K562 (cell line): ENCODE results near the gene DCDC2. TPM values are rescaled to one million over a fixed set of nuclear protein-coding genes. Genes with fewer than 3 reads are reported as not detected.

Experiments
- ATAC-seq: fragments of 200-7000 bp; cut with Tn5 transposase; 3 replicates; pipeline ENCODE4 v1.9.1; 2020; ENCODE audit warnings: moderate library complexity
- BruUV-seq: library from RNA; stranded (reverse); fragments of 400-500 nt; replicated peaks from 2 replicates; lab custom pipeline; 2021; lab: Mats Ljungman, UMichigan
- CTCF ChIA-PET: fragments of 300-600 bp; formaldehyde crosslinking; extraction: SDS; loops from one replicate; lab custom pipeline; 2021; ENCODE audit warnings: low intra/inter-chr PET ratio; lab: Yijun Ruan, JAX
- POLR2A ChIA-PET: fragments of 300-600, 350-650 bp; sonication (Branson Sonifier 250); formaldehyde crosslinking; extraction: SDS; loops from one replicate; lab custom pipeline; 2021; ENCODE audit warnings: antibody characterized with exemption, inconsistent platforms; lab: Yijun Ruan, JAX
- DNase-seq, 4 experiments: peaks; one replicate each; pipeline versions ENCODE4 v3.0.0 to v3.0.0-alpha.2; 2011 to 2018; ENCODE audit warnings: low spot score in 3 of 4, mixed read lengths in 3 of 4; ENCODE audit errors: extremely low read depth in 1 of 4
- FAIRE-seq: peaks from 2 replicates; lab custom pipeline; 2011; peaks lifted over from hg19 to GRCh38; lab: Jason Lieb, UNC
- H2AFZ ChIP-seq: 2 replicates; pipeline ENCODE4 v1.6.0; 2011; ENCODE audit warnings: low read depth, low read length, control low read depth, inconsistent platforms
- H3K27ac ChIP-seq: fragments of 200-600 bp; 3 replicates; pipeline ENCODE4 v1.8.0; 2011; ENCODE audit warnings: low read depth, mild to moderate bottlenecking, control low read depth, inconsistent platforms, low read length, moderate library complexity, mixed read lengths; ENCODE audit errors: extremely low read depth
- H3K27me3 ChIP-seq, 2 experiments: fragments of 300-600 bp in 1 of 2; 2 replicates in 1 of 2; 3 replicates in 1 of 2; pipeline versions ENCODE4 v1.6.0 to v1.8.0; 2011; ENCODE audit warnings: inconsistent platforms in 2 of 2, low read length in 2 of 2, mild to moderate bottlenecking in 1 of 2, mixed read lengths in 1 of 2, moderate library complexity in 1 of 2; ENCODE audit not compliant: control insufficient read depth in 2 of 2, insufficient read depth in 2 of 2
- H3K36me3 ChIP-seq: fragments of 300-600 bp; 3 replicates; pipeline ENCODE4 v1.8.0; 2011; ENCODE audit warnings: mild to moderate bottlenecking, low read length, inconsistent platforms; ENCODE audit not compliant: control insufficient read depth, insufficient read depth
- H3K4me1 ChIP-seq, 2 experiments: fragments of 200-600 bp in 1 of 2; replicated peaks in 1 of 2; 2 replicates in 1 of 2; 3 replicates in 1 of 2; pipeline versions ENCODE4 v1.5.1 to v1.8.0; 2011; ENCODE audit warnings: inconsistent platforms in 2 of 2, low read length in 2 of 2, mild to moderate bottlenecking in 1 of 2, mixed read lengths in 1 of 2, moderate library complexity in 1 of 2; ENCODE audit not compliant: control insufficient read depth in 2 of 2, insufficient read depth in 2 of 2
- H3K4me2 ChIP-seq: 2 replicates; pipeline ENCODE4 v1.6.1; 2011; ENCODE audit warnings: low read length, control low read depth, inconsistent platforms, mixed read lengths; ENCODE audit not compliant: insufficient read depth
- H3K4me3 ChIP-seq: fragments of 200-600 bp; sonication (generic), shearing (Covaris generic); 2 replicates; pipeline ENCODE4 v1.5.1; 2016; ENCODE audit warnings: control low read depth, inconsistent platforms
- H3K79me2 ChIP-seq: fragments of 200-600 bp; 3 replicates; pipeline ENCODE4 v1.8.0; 2011; ENCODE audit warnings: low read length, inconsistent platforms; ENCODE audit not compliant: control insufficient read depth, insufficient read depth
- H3K9ac ChIP-seq, 2 experiments: 2 replicates each; pipeline versions ENCODE4 v1.6.0 to v1.6.1; 2011; ENCODE audit warnings: low read depth in 2 of 2, low read length in 2 of 2, control low read depth in 1 of 2, inconsistent platforms in 1 of 2, mild to moderate bottlenecking in 1 of 2, mixed read lengths in 1 of 2; ENCODE audit not compliant: insufficient read depth in 1 of 2
- H3K9me1 ChIP-seq: one replicate; pipeline ENCODE4 v1.6.0; 2011; ENCODE audit warnings: inconsistent platforms, mild to moderate bottlenecking, low read length, moderate library complexity; ENCODE audit not compliant: control insufficient read depth, insufficient read depth
- H3K9me3 ChIP-seq: replicated peaks from 2 replicates; pipeline ENCODE4 v1.5.1; 2011; ENCODE audit warnings: low read depth, low read length, inconsistent platforms; ENCODE audit not compliant: control insufficient read depth, insufficient read depth
- H4K20me1 ChIP-seq: replicated peaks from 2 replicates; pipeline ENCODE4 v1.6.1; 2011; ENCODE audit warnings: low read length, inconsistent platforms, mixed read lengths; ENCODE audit not compliant: control insufficient read depth, insufficient read depth
- AFF1 ChIP-seq, 2 experiments: fragments of 450-650 bp; IDR thresholded peaks; 2 replicates each; pipeline ENCODE4 v1.6.1; 2018; ENCODE audit warnings: mild to moderate bottlenecking in 2 of 2, low read depth in 1 of 2; ENCODE audit not compliant: partially characterized antibody in 2 of 2
- CEBPG ChIP-seq, 3 experiments: fragments of 200-800 bp in 1 of 3; sonication (Bioruptor generic) in 1 of 3; sonication (generic) in 1 of 3; formaldehyde crosslinking in 1 of 3; IDR thresholded peaks in 2 of 3; conservative IDR thresholded peaks in 1 of 3; 2 replicates each; pipeline versions ENCODE4 v1.6.1 to v1.8.0; 2016 to 2022; ENCODE audit warnings: missing compliant biosample characterization in 2 of 3, missing genetic modification characterization in 2 of 3, mild to moderate bottlenecking in 1 of 3, missing genetic modification reagents in 1 of 3
- CHD4 ChIP-seq: fragments of 200-600 bp; sonication (generic); IDR thresholded peaks from 3 replicates; pipeline ENCODE4 v1.6.1; 2012; ENCODE audit warnings: low read depth, mild to moderate bottlenecking, mixed read lengths, low read length, inconsistent platforms; ENCODE audit not compliant: insufficient read depth, insufficient replicate concordance, poor library complexity, severe bottlenecking
- EGR1 ChIP-seq: fragments of 450-650 bp; conservative IDR thresholded peaks from 2 replicates; pipeline ENCODE4 v1.6.1; 2017; ENCODE audit warnings: mild to moderate bottlenecking
- PTRF ChIP-seq: fragments of 450-650 bp; IDR thresholded peaks from 2 replicates; pipeline ENCODE4 v1.6.1; 2016; ENCODE audit warnings: mild to moderate bottlenecking, missing genetic modification characterization, missing compliant biosample characterization
- ZNF143 ChIP-seq: sonication (generic); formaldehyde crosslinking; IDR thresholded peaks from 2 replicates; pipeline ENCODE4 v1.9.0; 2022; ENCODE audit warnings: mild to moderate bottlenecking, missing genetic modification reagents
- ZNF785 ChIP-seq: fragments of 250-450 bp; sonication (Bioruptor Pico); IDR thresholded peaks from 2 replicates; pipeline ENCODE4 v1.4.0; 2020; ENCODE audit warnings: mild to moderate bottlenecking
- ZNF830 ChIP-seq: fragments of 250-450 bp; sonication (Bioruptor Pico); IDR thresholded peaks from 2 replicates; pipeline ENCODE4 v1.5.0; 2021; ENCODE audit warnings: mild to moderate bottlenecking
- WGBS: fragments of 100-300 bp; shearing (Covaris generic); methylation state at CpG from one replicate; pipeline ENCODE4 v1.1.6; 2016; ENCODE audit warnings: low coverage, mixed read lengths; ENCODE audit not compliant: insufficient coverage; ENCODE audit errors: missing lambda C conversion rate; 5-methylcytosine and 5-hydroxymethylcytosine counted together
- in situ Hi-C: fragments of 300-500 bp; cut with MboI; formaldehyde crosslinking; loops from 4 replicates; pipeline ENCODE4 v1.15.0; 2018; ENCODE audit warnings: inconsistent platforms, mixed read lengths
- intact Hi-C: fragments of 100-400 bp; cut with micrococcal nuclease; formaldehyde crosslinking; loops from 2 replicates; pipeline ENCODE4 v1.14.2; 2022
- polyA plus RNA-seq, 8 experiments: library from polyadenylated mRNA; depleted of rRNA in 4 of 8; stranded (reverse) in 5 of 8; unstranded in 3 of 8; fragments of >200 nt; fragmentation: Nextera tagmentation in 2 of 8; fragmentation: Illumina TruSeq in 1 of 8; extraction: Ambion mirVana in 2 of 8; extraction: Trizol in 1 of 8; gene quantifications; 2 replicates each; pipeline versions ENCODE4 v1.2.1 to v1.2.3, GENCODE V29; 2011 to 2014; ENCODE audit warnings: inconsistent platforms in 1 of 8, missing spikeins in 1 of 8
- total RNA-seq, 7 experiments: library from RNA; depleted of rRNA in 6 of 7; stranded (reverse); fragments of >200 nt in 6 of 7; fragmentation: Illumina TruSeq in 2 of 7; extraction: Trizol in 2 of 7; gene quantifications; 2 replicates each; pipeline versions ENCODE4 v1.2.1 to v1.2.3, GENCODE V29; 2011 to 2021; ENCODE audit warnings: low replicate concordance in 1 of 7
- TF ChIP-seq, protein P1 (sequence below), 2 experiments: fragments of 450-650 bp; formaldehyde crosslinking in 1 of 2; IDR thresholded peaks; 2 replicates each; pipeline versions ENCODE4 v1.4.0 to v1.6.1; 2014 to 2020; ENCODE audit warnings: mild to moderate bottlenecking in 2 of 2, borderline replicate concordance in 1 of 2, low read depth in 1 of 2

Gene DCDC2
- total and polyA plus RNA-seq, 9 of the 15 experiments (the other 6 are each of a cell fraction or from before 2014, with no cell fraction given) = 0.04 TPM; not detected in 8

GRCh38 chr6:24403501-24403824 lies 45.6 kb upstream of the DCDC2 start:
- WGBS = 1% methylated on average over 12 of the region's 12 CpGs
- no peaks in the 10 kb centered on the region for H3K27me3 ChIP-seq
- intact Hi-C loops = loop anchor here (5.0 kb wide), 1 partner anchor 369 kb away; the partner anchor contains the start of gene GMNN
- CTCF ChIA-PET = interaction anchor here (1.0 kb wide), 1 partner anchor 38 kb away, joined by 3 read pairs; no protein-coding TSS in a partner anchor
- peaks cover 38% of the 10 kb centered on the region for H3K36me3 ChIP-seq
- ATAC-seq (no peak), FAIRE-seq (no peak), DNase-seq (no peak)
- H3K9me3 ChIP-seq = no peaks in the 10 kb centered on the region
- H3K27ac ChIP-seq = peak overlapping the region; percentile 80
- POLR2A ChIA-PET = interaction anchor here (1.2 kb wide), 1 partner anchor 11 kb away, joined by 6 read pairs; no protein-coding TSS in a partner anchor
- in situ Hi-C loops = no loop called here
- H3K9me1 ChIP-seq = no peaks in the 10 kb centered on the region
- H3K4me2 ChIP-seq = peak overlapping the region; percentile 99
- peaks cover 13 to 23% of the 10 kb centered on the region in 2 experiments; a peak in 4 of 5 replicates for H3K4me1 ChIP-seq
- peak overlapping the region; percentile 98 for H2AFZ ChIP-seq
- peak overlapping the region; percentile 84 to 98 for H3K9ac ChIP-seq
- BruUV-seq = no TSS peak
- no peaks in the 10 kb centered on the region for H4K20me1 ChIP-seq
- H3K4me3 ChIP-seq = peak overlapping the region; percentile 85
- H3K79me2 ChIP-seq = peaks cover 54% of the 10 kb centered on the region
- TF ChIP-seq PTRF (tag) (no peak), EGR1 (no peak), ZNF830 (no peak), AFF1 (IDR thresholded peaks at IDR 0.05; ENCODE audit: low read depth in 1 of 2, partially characterized antibody in 2 of 2) (no peak), ZNF143 (no peak), ZNF785 (CRISPR knock-in tag) (no peak), CEBPG (CRISPR knock-in tag; IDR thresholded peaks at IDR 0.05) (no peak), CEBPG (tag; conservative IDR thresholded peaks at IDR 0.05 in 1 of 2, IDR thresholded peaks at IDR 0.05 in 1 of 2) (0 out of 4 replicates have a peak, but pooled peaks of 1 of the 2 experiments have one; percentile 2), CHD4 (no peak)
- TF ChIP-seq, protein P1, sequence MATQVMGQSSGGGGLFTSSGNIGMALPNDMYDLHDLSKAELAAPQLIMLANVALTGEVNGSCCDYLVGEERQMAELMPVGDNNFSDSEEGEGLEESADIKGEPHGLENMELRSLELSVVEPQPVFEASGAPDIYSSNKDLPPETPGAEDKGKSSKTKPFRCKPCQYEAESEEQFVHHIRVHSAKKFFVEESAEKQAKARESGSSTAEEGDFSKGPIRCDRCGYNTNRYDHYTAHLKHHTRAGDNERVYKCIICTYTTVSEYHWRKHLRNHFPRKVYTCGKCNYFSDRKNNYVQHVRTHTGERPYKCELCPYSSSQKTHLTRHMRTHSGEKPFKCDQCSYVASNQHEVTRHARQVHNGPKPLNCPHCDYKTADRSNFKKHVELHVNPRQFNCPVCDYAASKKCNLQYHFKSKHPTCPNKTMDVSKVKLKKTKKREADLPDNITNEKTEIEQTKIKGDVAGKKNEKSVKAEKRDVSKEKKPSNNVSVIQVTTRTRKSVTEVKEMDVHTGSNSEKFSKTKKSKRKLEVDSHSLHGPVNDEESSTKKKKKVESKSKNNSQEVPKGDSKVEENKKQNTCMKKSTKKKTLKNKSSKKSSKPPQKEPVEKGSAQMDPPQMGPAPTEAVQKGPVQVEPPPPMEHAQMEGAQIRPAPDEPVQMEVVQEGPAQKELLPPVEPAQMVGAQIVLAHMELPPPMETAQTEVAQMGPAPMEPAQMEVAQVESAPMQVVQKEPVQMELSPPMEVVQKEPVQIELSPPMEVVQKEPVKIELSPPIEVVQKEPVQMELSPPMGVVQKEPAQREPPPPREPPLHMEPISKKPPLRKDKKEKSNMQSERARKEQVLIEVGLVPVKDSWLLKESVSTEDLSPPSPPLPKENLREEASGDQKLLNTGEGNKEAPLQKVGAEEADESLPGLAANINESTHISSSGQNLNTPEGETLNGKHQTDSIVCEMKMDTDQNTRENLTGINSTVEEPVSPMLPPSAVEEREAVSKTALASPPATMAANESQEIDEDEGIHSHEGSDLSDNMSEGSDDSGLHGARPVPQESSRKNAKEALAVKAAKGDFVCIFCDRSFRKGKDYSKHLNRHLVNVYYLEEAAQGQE (IDR thresholded peaks at IDR 0.05; ENCODE audit: borderline replicate concordance) = no peak
- TF ChIP-seq, protein P1 (CRISPR knock-in tag; IDR thresholded peaks at IDR 0.05; ENCODE audit: low read depth) = no peak
